Kidney (tissue), 14 donors: Measurements from ENCODE around the gene MIA. TPM values are rescaled to one million over a fixed set of nuclear protein-coding genes. Genes with fewer than 3 reads are reported as not detected.

ENCODE experiments used
- DNase-seq, 5 donors: peaks; one replicate each; pipeline ENCODE4 v3.0.0-alpha.2; 2013 to 2020
- FAIRE-seq: peaks from 2 replicates; lab custom pipeline; 2012; peaks lifted over from hg19 to GRCh38; lab: Jason Lieb, UNC
- H3K27ac ChIP-seq, 2 donors: one replicate each; pipeline ENCODE4 v1.7.0; 2013; ENCODE audit warnings: low read depth in 2 of 2, low read length in 2 of 2, inconsistent platforms in 1 of 2
- H3K27me3 ChIP-seq: one replicate; pipeline ENCODE4 v1.7.1; 2013; ENCODE audit warnings: low read length, inconsistent platforms; ENCODE audit not compliant: control insufficient read depth, insufficient read depth
- H3K36me3 ChIP-seq, 3 donors: one replicate each; pipeline versions ENCODE4 v1.7.0 to v1.7.1; 2013; ENCODE audit warnings: low read length in 3 of 3, control low read depth in 1 of 3, inconsistent platforms in 1 of 3; ENCODE audit not compliant: insufficient read depth in 3 of 3, control insufficient read depth in 2 of 3
- H3K4me1 ChIP-seq, 3 donors: one replicate each; pipeline versions ENCODE4 v1.7.0 to v1.7.1; 2013; ENCODE audit warnings: low read length in 3 of 3, inconsistent platforms in 1 of 3, low read depth in 1 of 3; ENCODE audit not compliant: control insufficient read depth in 2 of 3, insufficient read depth in 2 of 3
- H3K4me3 ChIP-seq, 3 donors: one replicate each; pipeline versions ENCODE4 v1.7.0 to v1.8.1; 2013; ENCODE audit warnings: low read length in 3 of 3, control low read depth in 1 of 3, inconsistent platforms in 1 of 3
- H3K9ac ChIP-seq, 3 donors: one replicate each; pipeline versions ENCODE4 v1.7.0 to v1.7.1; 2013; ENCODE audit warnings: low read length in 3 of 3, control low read depth in 1 of 3, inconsistent platforms in 1 of 3
- H3K9me3 ChIP-seq, 3 donors: one replicate each; pipeline versions ENCODE4 v1.7.0 to v1.7.1; 2013; ENCODE audit warnings: low read length in 3 of 3, control low read depth in 1 of 3, inconsistent platforms in 1 of 3; ENCODE audit not compliant: control insufficient read depth in 2 of 3, insufficient read depth in 1 of 3
- CTCF ChIP-seq: IDR thresholded peaks from 3 replicates; pipeline ENCODE4 v1.5.1; 2012; ENCODE audit warnings: mild to moderate bottlenecking, moderate library complexity, borderline replicate concordance; ENCODE audit not compliant: insufficient read depth; ENCODE audit errors: extremely low read depth
- intact Hi-C: fragments of 100-400 bp; cut with DNase I; formaldehyde crosslinking; loops from one replicate; pipeline ENCODE4 v1.11.1; 2022
- polyA plus RNA-seq: library from polyadenylated mRNA; stranded (reverse); fragments of 350-450 nt; fragmentation: Illumina TruSeq; extraction: RNeasy Lipid Tissue Mini Kit (QIAGEN cat#74804); gene quantifications from one replicate; pipeline ENCODE4 v1.2.3, GENCODE V29; 2014; ENCODE audit warnings: low read depth, low replicate concordance; ENCODE audit not compliant: insufficient read depth
- total RNA-seq: library from RNA; stranded (reverse); fragmentation: NEBNext Ultra II Directional; extraction: Animal tissue kit (Norgen Biotek cat#: 25700); gene quantifications from one replicate; pipeline ENCODE4 v1.2.1, GENCODE V29; 2021
- donor health status: control.
- donor health status: control.
- donor health status: control.
- donor health status: control.
- donor health status: control.
- donor health status: DM: yes; HTN: yes; CAD: no.
- donor health status: Normal renal cell carcinoma (clear cell type).

The MIA gene
- total and polyA plus RNA-seq, 2 donors from 2014 or later, result 6.5 TPM; not detected in 1

GRCh38 chr19:40737102-40737644 is 38.1 kb upstream of the MIA start:
- Histone ChIP-seq H3K27ac (no peak overlapping the region), H3K36me3 (peaks cover 4 to 50% (median 34%) of the 10 kb centered on the region in 3 donors)
- no peak for DNase-seq

GRCh38 chr19:40739030-40739839 is 36.1 kb upstream of the MIA start:
- Histone ChIP-seq H3K4me1 (no peaks in the 10 kb centered on the region), H3K4me3 (no peak overlapping the region), H3K9me3 (no peaks in the 10 kb centered on the region), H3K27ac (no peak overlapping the region), H3K27me3 (no peaks in the 10 kb centered on the region), H3K36me3 (peaks cover 4 to 32% (median 21%) of the 10 kb centered on the region in 3 donors), H3K9ac (no peak overlapping the region)
- intact Hi-C loops, result no loop called here
- FAIRE-seq, result no peak
- no peak for DNase-seq
- TF ChIP-seq CTCF, result no peak

More at GRCh38 chr19:40737102-40737644, 38.1 kb upstream of the MIA start:
- Histone ChIP-seq H3K9me3 (no peaks in the 10 kb centered on the region), H3K4me3 (no peak overlapping the region), H3K4me1 (no peaks in the 10 kb centered on the region), H3K27me3 (no peaks in the 10 kb centered on the region), H3K9ac (no peak overlapping the region)
- no peak for FAIRE-seq
- intact Hi-C loops, result no loop called here
- TF ChIP-seq CTCF, result no peak

- H3K36me3 ChIP-seq, result peaks cover 4 to 26% (median 19%) of the 10 kb centered on the region in 3 donors
- FAIRE-seq (no peak), DNase-seq (no peak)
- H3K4me1 ChIP-seq, result peaks cover 0 to 2% (median 0%) of the 10 kb centered on the region in 3 donors
- TF ChIP-seq CTCF, result no peak
- no peak overlapping the region for H3K9ac ChIP-seq
- H3K27me3 ChIP-seq, result no peaks in the 10 kb centered on the region
- H3K4me3 ChIP-seq, result no peak overlapping the region
- H3K9me3 ChIP-seq, result no peaks in the 10 kb centered on the region
- no peak overlapping the region for H3K27ac ChIP-seq
- intact Hi-C loops, result no loop called here
Observed at GRCh38 chr19:40739871-40740703, 35.2 kb upstream of the MIA start.
